Measurements from ENCODE around the gene C17orf75. TPM values are rescaled to one million over a fixed set of nuclear protein-coding genes. Genes with fewer than 3 reads are reported as not detected.
"Not testable (repeated sequence)": the region's sequence is repeated elsewhere in the genome, so short reads cannot be mapped to it uniquely, and the experiment has no call there.

Gene C17orf75
- total RNA-seq, 4 donors from 2014 or later = 3.6 to 14.7 (median 9.1) TPM

- 83 to 91% methylated on average over 4 to 7 of the region's 8 CpGs for WGBS, 2 donors
- TF ChIP-seq CTCF (IDR thresholded peaks at IDR 0.05) (no peak), POLR2A (IDR thresholded peaks at IDR 0.05) (no peak)
- no peak for DNase-seq
These were observed 23.9 kb downstream of the C17orf75 start for GRCh38 chr17:32318071-32318470.

GRCh38 chr17:32317353-32317752 lies 24.6 kb downstream of the C17orf75 start:
- H3K4me1 ChIP-seq = no peaks in the 10 kb centered on the region
- WGBS, 2 donors = 71 to 76% methylated on average over 4 of the region's 4 CpGs
- no peak for DNase-seq
- H3K27ac ChIP-seq = no peak overlapping the region
- no peaks in the 10 kb centered on the region for H3K36me3 ChIP-seq
- H3K9me3 ChIP-seq = no peaks in the 10 kb centered on the region
- intact Hi-C loops (cut with DNase I) = loop anchor here (5.0 kb wide), 1 partner anchor 55 kb away; no protein-coding TSS in a partner anchor
- no peak overlapping the region for H3K4me3 ChIP-seq
- TF ChIP-seq POLR2A (IDR thresholded peaks at IDR 0.05) = no peak
- no peak for TF ChIP-seq CTCF (IDR thresholded peaks at IDR 0.05)
- no peaks in the 10 kb centered on the region for H3K27me3 ChIP-seq

More at GRCh38 chr17:32318071-32318470, 23.9 kb downstream of the C17orf75 start:
- H3K27me3 ChIP-seq = no peaks in the 10 kb centered on the region
- no peak overlapping the region for H3K4me3 ChIP-seq
- intact Hi-C loops (cut with DNase I) = loop anchor here (5.0 kb wide), 1 partner anchor 56 kb away; no protein-coding TSS in a partner anchor
- no peaks in the 10 kb centered on the region for H3K4me1 ChIP-seq
- H3K27ac ChIP-seq = no peak overlapping the region
- no peaks in the 10 kb centered on the region for H3K9me3 ChIP-seq
- H3K36me3 ChIP-seq = no peaks in the 10 kb centered on the region

DNA sequence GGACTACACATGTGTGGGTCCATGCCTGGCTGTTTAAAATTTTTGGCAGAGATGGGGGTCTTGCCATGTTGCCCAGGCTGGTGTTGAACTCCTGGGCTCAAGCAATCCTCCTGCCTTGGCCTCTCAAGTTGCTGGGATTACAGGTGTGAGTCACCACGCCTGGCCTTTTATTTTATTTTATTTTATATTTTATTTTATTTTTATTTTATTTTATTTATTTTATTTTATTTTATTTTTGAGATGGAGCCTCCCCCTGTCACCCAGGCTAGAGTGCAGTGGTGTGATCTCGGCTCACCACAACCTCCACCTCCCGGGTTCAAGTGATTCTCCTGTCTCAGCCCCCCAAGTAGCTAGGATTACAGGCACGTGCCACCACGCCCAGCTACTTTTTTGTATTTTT lies 25.3 kb downstream of the C17orf75 start:
- not testable (repeated sequence) for H3K36me3 ChIP-seq, H3K27ac ChIP-seq, DNase-seq, H3K9me3 ChIP-seq, H3K4me3 ChIP-seq, H3K27me3 ChIP-seq, H3K4me1 ChIP-seq
- intact Hi-C loops (cut with DNase I) = loop anchor here (5.0 kb wide), 1 partner anchor 54 kb away; no protein-coding TSS in a partner anchor
- WGBS, 2 donors = 84 to 87% methylated on average over 5 of the region's 5 CpGs

DNA sequence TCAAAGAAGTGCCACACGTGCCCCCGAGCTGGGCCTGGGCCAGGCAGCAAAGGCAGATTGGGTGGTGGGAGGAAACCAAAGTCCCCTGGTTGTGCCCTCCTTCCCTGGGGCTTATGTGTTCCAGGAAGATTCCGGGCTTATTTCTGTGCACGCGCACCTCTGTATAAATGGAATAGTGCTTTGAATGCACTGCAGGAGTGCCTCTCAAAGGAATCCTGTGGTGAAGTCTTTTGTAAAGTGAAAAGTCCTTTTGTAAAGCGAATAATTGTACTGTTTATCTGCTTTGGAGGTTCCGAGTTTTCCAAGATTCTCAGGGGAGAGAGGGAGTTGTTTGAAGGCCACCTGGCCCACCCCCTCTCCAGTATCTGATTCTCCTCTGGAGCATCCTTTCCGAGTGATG lies 26.8 kb downstream of the C17orf75 start:
- no peaks in the 10 kb centered on the region for H3K36me3 ChIP-seq
- intact Hi-C loops (cut with DNase I) = loop anchor here (5.0 kb wide), 1 partner anchor 53 kb away; no protein-coding TSS in a partner anchor

DNA sequence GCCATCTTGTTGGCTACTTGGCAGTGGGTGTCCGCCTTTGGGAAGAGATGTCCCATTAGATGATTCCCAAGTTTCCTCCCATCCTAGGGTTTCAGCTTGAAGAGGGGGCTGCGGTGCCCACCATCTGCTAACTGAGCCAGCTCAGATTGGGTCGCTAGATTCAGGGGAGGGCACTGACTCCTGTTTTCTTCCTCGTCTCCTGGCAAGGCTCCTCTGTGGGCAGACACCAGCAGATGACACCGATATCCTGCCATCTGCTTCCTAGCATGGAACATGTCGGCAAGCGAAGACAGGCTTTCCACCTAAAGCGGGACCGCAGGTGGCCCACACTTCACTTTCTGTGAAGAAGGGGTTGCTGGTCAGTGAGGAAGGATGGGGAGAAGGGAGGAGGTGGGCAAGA lies 27.3 kb downstream of the C17orf75 start:
- Histone ChIP-seq H3K36me3 (no peaks in the 10 kb centered on the region), H3K27ac (no peak overlapping the region), H3K27me3 (no peaks in the 10 kb centered on the region), H3K9me3 (no peaks in the 10 kb centered on the region), H3K4me3 (no peak overlapping the region), H3K4me1 (peaks cover 0 to 9% (median 0%) of the 10 kb centered on the region in 3 donors)
- DNase-seq = no peak
- TF ChIP-seq POLR2A (IDR thresholded peaks at IDR 0.05) (no peak), CTCF (IDR thresholded peaks at IDR 0.05) (no peak)
- intact Hi-C loops (cut with DNase I) = loop anchor here (5.0 kb wide), 1 partner anchor 52 kb away; no protein-coding TSS in a partner anchor
- 72 to 94% methylated on average over 4 to 6 of the region's 9 CpGs for WGBS, 2 donors

More for the DNA sequence above, 26.8 kb downstream of the C17orf75 start:
- Histone ChIP-seq H3K4me1 (peaks cover 0 to 9% (median 0%) of the 10 kb centered on the region in 3 donors), H3K9me3 (no peaks in the 10 kb centered on the region), H3K4me3 (no peak overlapping the region), H3K27ac (no peak overlapping the region), H3K27me3 (no peaks in the 10 kb centered on the region)
- TF ChIP-seq POLR2A (IDR thresholded peaks at IDR 0.05) (no peak), CTCF (IDR thresholded peaks at IDR 0.05) (no peak)
- WGBS, 2 donors = 87 to 89% methylated on average over 3 to 4 of the region's 8 CpGs
- no peak for DNase-seq
